Fibroblast of skin of right quadriceps (primary cell): ENCODE data around the gene LRRN4.

Experiments used
- DNase-seq: peaks from one replicate; pipeline ENCODE4 v3.0.0-alpha.2; 2013

Gene LRRN4

GRCh38 chr20:6053776-6054688 is at the start of gene LRRN4:
Gene LRRN4, minus strand, starts transcription at chr20:6054060. Its CDS starts 1,261 bp downstream, at chr20:6052799.
- DNase-seq, result peak; percentile 60

- DNase-seq, result no peak
Observed at GRCh38 chr20:6103301-6103700, 49.4 kb upstream of the LRRN4 start.

GRCh38 chr20:6101346-6101745 is 47.5 kb upstream of the LRRN4 start:
- no peak for DNase-seq

- DNase-seq, result no peak
Observed at GRCh38 chr20:6100246-6100645, 46.4 kb upstream of the LRRN4 start.

- DNase-seq, result no peak
Observed at GRCh38 chr20:6099819-6100218, 46.0 kb upstream of the LRRN4 start.

GRCh38 chr20:6095409-6095808 is 41.5 kb upstream of the LRRN4 start:
- no peak for DNase-seq

GRCh38 chr20:6094565-6094964 is 40.7 kb upstream of the LRRN4 start:
- DNase-seq, result no peak

GRCh38 chr20:6094063-6094462 is 40.2 kb upstream of the LRRN4 start:
- no peak for DNase-seq

- no peak for DNase-seq
Observed at GRCh38 chr20:6091661-6092060, 37.8 kb upstream of the LRRN4 start.

- DNase-seq, result no peak
Observed at GRCh38 chr20:6086868-6087267, 33.0 kb upstream of the LRRN4 start.

GRCh38 chr20:6083926-6084325 is 30.1 kb upstream of the LRRN4 start:
- DNase-seq, result no peak

GRCh38 chr20:6081236-6081635 is 27.4 kb upstream of the LRRN4 start:
- DNase-seq, result peak; percentile 10

GRCh38 chr20:6079016-6079415 is 25.2 kb upstream of the LRRN4 start:
- DNase-seq, result no peak

- no peak for DNase-seq
Observed at GRCh38 chr20:6075428-6076219, 21.8 kb upstream of the LRRN4 start.

- DNase-seq, result no peak
Observed at GRCh38 chr20:6074784-6075183, 20.9 kb upstream of the LRRN4 start.

GRCh38 chr20:6074145-6074561 is 20.3 kb upstream of the LRRN4 start:
- DNase-seq, result no peak

- no peak for DNase-seq
Observed at GRCh38 chr20:6070829-6071695, 17.2 kb upstream of the LRRN4 start.

GRCh38 chr20:6069669-6070068 is 15.8 kb upstream of the LRRN4 start:
- no peak for DNase-seq

- no peak for DNase-seq
Observed at GRCh38 chr20:6067763-6068318, 14.0 kb upstream of the LRRN4 start.

- no peak for DNase-seq
Observed at GRCh38 chr20:6066582-6066981, 12.7 kb upstream of the LRRN4 start.

- DNase-seq, result no peak
Observed at GRCh38 chr20:6061544-6061943, 7.7 kb upstream of the LRRN4 start.

- DNase-seq, result no peak
Observed at GRCh38 chr20:6060213-6060612, 6.4 kb upstream of the LRRN4 start.
